Keratinocyte (primary cell): ENCODE results near the gene CYP2D6. TPM values are rescaled to one million over a fixed set of nuclear protein-coding genes. Genes with fewer than 3 reads are reported as not detected.

Source experiments
- DNase-seq: peaks from one replicate; pipeline ENCODE4 v3.0.0-alpha.2; 2011; ENCODE audit warnings: low read depth, missing footprints, low spot score
- FAIRE-seq: peaks from 2 replicates; lab custom pipeline; 2011; peaks lifted over from hg19 to GRCh38; lab: Jason Lieb, UNC
- H2AFZ ChIP-seq: 2 replicates; pipeline ENCODE4 v1.6.0; 2012; ENCODE audit warnings: low read length, control low read depth, inconsistent platforms; ENCODE audit not compliant: control insufficient read depth
- H3K27ac ChIP-seq: 2 replicates; pipeline ENCODE4 v1.5.1; 2011; ENCODE audit warnings: low read length; ENCODE audit not compliant: control insufficient read depth, insufficient read depth
- H3K27me3 ChIP-seq: 3 replicates; pipeline ENCODE4 v1.6.0; 2011; ENCODE audit warnings: low read length; ENCODE audit not compliant: control insufficient read depth, insufficient read depth; ENCODE audit errors: extremely low read depth
- H3K36me3 ChIP-seq, 2 experiments: 2 replicates in 1 of 2; 3 replicates in 1 of 2; pipeline ENCODE4 v1.5.1; 2011; ENCODE audit warnings: low read length in 2 of 2, mild to moderate bottlenecking in 1 of 2; ENCODE audit not compliant: control insufficient read depth in 2 of 2, insufficient read depth in 2 of 2; ENCODE audit errors: extremely low read depth in 1 of 2
- H3K4me1 ChIP-seq: 3 replicates; pipeline ENCODE4 v1.5.1; 2011; ENCODE audit warnings: low read length; ENCODE audit not compliant: control insufficient read depth, insufficient read depth; ENCODE audit errors: extremely low read depth
- H3K4me2 ChIP-seq: 3 replicates; pipeline ENCODE4 v1.6.0; 2011; ENCODE audit warnings: low read depth, low read length; ENCODE audit not compliant: control insufficient read depth, insufficient read depth; ENCODE audit errors: extremely low read depth
- H3K4me3 ChIP-seq, 3 experiments: fragments of 200-600 bp in 1 of 3; sonication (generic) in 1 of 3; 2 replicates in 2 of 3; 3 replicates in 1 of 3; pipeline ENCODE4 v1.5.1; 2011 to 2016; ENCODE audit warnings: low read length in 3 of 3, mild to moderate bottlenecking in 3 of 3, control low read depth in 2 of 3, inconsistent platforms in 1 of 3, low read depth in 1 of 3, mixed read lengths in 1 of 3, mixed run types in 1 of 3, moderate library complexity in 1 of 3; ENCODE audit not compliant: control insufficient read depth in 2 of 3, insufficient read depth in 2 of 3; ENCODE audit errors: extremely low read depth in 1 of 3
- H3K79me2 ChIP-seq: 2 replicates; pipeline ENCODE4 v1.6.0; 2012; ENCODE audit warnings: low read length; ENCODE audit not compliant: control insufficient read depth, insufficient read depth
- H3K9ac ChIP-seq: 3 replicates; pipeline ENCODE4 v1.6.0; 2011; ENCODE audit warnings: low read length; ENCODE audit not compliant: control insufficient read depth, insufficient read depth; ENCODE audit errors: extremely low read depth
- H3K9me1 ChIP-seq: 3 replicates; pipeline ENCODE4 v1.6.0; 2011; ENCODE audit warnings: low read length; ENCODE audit not compliant: control insufficient read depth, insufficient read depth; ENCODE audit errors: extremely low read depth
- H3K9me3 ChIP-seq: 2 replicates; pipeline ENCODE4 v1.5.1; 2012; ENCODE audit warnings: low read depth, low read length; ENCODE audit not compliant: control insufficient read depth
- H4K20me1 ChIP-seq: 3 replicates; pipeline ENCODE4 v1.6.0; 2011; ENCODE audit warnings: low read length; ENCODE audit not compliant: control insufficient read depth, insufficient read depth; ENCODE audit errors: extremely low read depth
- CTCF ChIP-seq, 3 experiments: IDR thresholded peaks in 1 of 3; conservative IDR thresholded peaks in 1 of 3; optimal IDR thresholded peaks in 1 of 3; 2 replicates in 2 of 3; 3 replicates in 1 of 3; pipeline versions ENCODE3 to v1.5.1; 2011; ENCODE audit warnings: low read length in 3 of 3, mild to moderate bottlenecking in 3 of 3, moderate library complexity in 2 of 3, control low read depth in 1 of 3, inconsistent platforms in 1 of 3; ENCODE audit not compliant: insufficient read depth in 2 of 3; ENCODE audit errors: extremely low read depth in 1 of 3
- EZH2 ChIP-seq: IDR thresholded peaks from one replicate; pipeline ENCODE4 v1.6.1; 2012; ENCODE audit warnings: inconsistent platforms, mild to moderate bottlenecking, low read length, moderate library complexity
- dilution Hi-C: fragments of 300-500 bp; cut with MboI; formaldehyde crosslinking; loops from one replicate; pipeline ENCODE4 v1.7.0; 2020; ENCODE audit warnings: low sequenced_read_pairs; ENCODE audit not compliant: extremely low pct_ligation_motif_present
- polyA plus RNA-seq, 5 experiments: library from polyadenylated mRNA; depleted of rRNA in 3 of 5; stranded (reverse) in 3 of 5; stranded (forward) in 1 of 5; unstranded in 1 of 5; fragments of >200 nt; gene quantifications; 1 replicate in 1 of 5; 2 replicates in 3 of 5; 3 replicates in 1 of 5; pipeline versions ENCODE4 v1.2.1 to v1.2.3, GENCODE V29; 2011 to 2012; ENCODE audit warnings: missing spikeins in 2 of 5, low read depth in 1 of 5, low replicate concordance in 1 of 5

CYP2D6 gene
- polyA plus RNA-seq, 1 donor (not counting 4 experiments of a cell fraction or from before 2014, with no cell fraction given), result 0.81 TPM

GRCh38 chr22:42171946-42172719 lies 41.5 kb upstream of the CYP2D6 start:
- Histone ChIP-seq H2AFZ (no peak overlapping the region), H3K4me1 (peaks cover 6% of the 10 kb centered on the region), H3K27me3 (no peaks in the 10 kb centered on the region), H3K79me2 (peaks cover 25% of the 10 kb centered on the region), H3K9me3 (no peaks in the 10 kb centered on the region), H3K27ac (no peak overlapping the region), H3K4me3 (no peak overlapping the region), H3K4me2 (no peak overlapping the region), H4K20me1 (peaks cover 6% of the 10 kb centered on the region), H3K9ac (no peak overlapping the region), H3K9me1 (no peaks in the 10 kb centered on the region), H3K36me3 (peaks cover 13 to 25% of the 10 kb centered on the region in 2 experiments)
- dilution Hi-C loops, result no loop called here
- no peak for TF ChIP-seq CTCF (optimal IDR thresholded peaks at IDR 0.05 in 1 of 3, IDR thresholded peaks at IDR 0.05 in 1 of 3, conservative IDR thresholded peaks at IDR 0.05 in 1 of 3; ENCODE audit: extremely low read depth in 1 of 3, insufficient read depth in 2 of 3, low read length in 3 of 3)
- no peak for TF ChIP-seq EZH2
- FAIRE-seq, result peak; percentile 43
- no peak for DNase-seq

GRCh38 chr22:42171417-42171816 lies 40.8 kb upstream of the CYP2D6 start:
- no peaks in the 10 kb centered on the region for H3K9me1 ChIP-seq
- H3K36me3 ChIP-seq, result peaks cover 17 to 26% of the 10 kb centered on the region in 2 experiments
- H3K4me2 ChIP-seq, result no peak overlapping the region
- dilution Hi-C loops, result no loop called here
- H3K4me1 ChIP-seq, result peaks cover 6% of the 10 kb centered on the region
- TF ChIP-seq CTCF (optimal IDR thresholded peaks at IDR 0.05 in 1 of 3, IDR thresholded peaks at IDR 0.05 in 1 of 3, conservative IDR thresholded peaks at IDR 0.05 in 1 of 3; ENCODE audit: extremely low read depth in 1 of 3, insufficient read depth in 2 of 3, low read length in 3 of 3) (no peak), EZH2 (no peak)
- no peak overlapping the region for H3K4me3 ChIP-seq
- H3K27me3 ChIP-seq, result no peaks in the 10 kb centered on the region
- H3K9me3 ChIP-seq, result no peaks in the 10 kb centered on the region
- H4K20me1 ChIP-seq, result peaks cover 6% of the 10 kb centered on the region
- peaks cover 25% of the 10 kb centered on the region for H3K79me2 ChIP-seq
- DNase-seq, result no peak
- no peak overlapping the region for H2AFZ ChIP-seq
- H3K27ac ChIP-seq, result no peak overlapping the region
- no peak for FAIRE-seq
- H3K9ac ChIP-seq, result no peak overlapping the region
